GM21447 (cell line): ENCODE data around the gene KRT31.
"Not testable (repeated sequence)": the region's sequence is repeated elsewhere in the genome, so short reads cannot be mapped to it uniquely, and the experiment has no call there.

Experiments used
- ATAC-seq: cut with Tn5 transposase; IDR thresholded peaks from one replicate; pipeline ENCODE4 v1.9.1; 2021; ENCODE audit not compliant: unreplicated experiment

The KRT31 gene

DNA sequence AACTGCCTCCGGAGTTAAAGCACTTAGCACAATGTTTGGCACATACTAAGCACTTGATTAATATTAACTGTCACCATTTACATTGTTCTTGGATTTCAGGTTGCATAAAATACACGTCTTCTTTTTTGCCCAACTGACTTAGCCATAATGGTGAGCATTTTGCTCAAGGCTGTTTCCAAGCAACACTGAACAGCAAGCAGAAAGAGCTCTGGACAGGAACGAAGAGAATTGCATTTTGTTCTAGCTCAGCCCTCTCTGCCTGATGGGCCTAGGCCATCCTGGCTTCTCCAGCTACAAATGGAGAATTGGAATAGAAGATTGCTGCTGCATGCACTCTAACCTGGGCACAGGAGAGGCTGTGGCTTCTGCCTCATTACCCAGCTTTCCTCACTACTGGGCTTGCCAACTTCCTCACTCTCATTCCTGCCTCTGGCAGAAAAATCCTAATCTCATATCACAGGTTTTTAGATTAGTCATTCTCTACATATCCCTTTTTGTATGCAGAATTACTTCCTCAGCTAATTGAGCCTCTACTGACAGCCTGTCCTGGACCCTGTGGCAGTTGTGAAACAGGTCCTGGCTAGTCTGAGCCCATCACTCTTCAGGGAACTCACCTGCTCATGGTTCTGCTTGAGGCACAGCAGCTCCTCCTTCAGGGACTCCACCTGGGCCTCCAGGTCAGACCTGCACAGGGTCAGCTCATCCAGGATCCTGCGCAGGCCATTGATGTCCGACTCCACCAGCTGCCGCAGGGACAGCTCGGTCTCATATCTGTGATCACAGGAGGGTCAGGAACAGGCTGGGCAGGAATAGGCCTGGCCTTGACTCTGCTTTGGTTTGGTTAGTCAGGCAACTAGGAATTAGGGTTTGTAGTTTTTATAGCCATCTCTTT, 49.3 kb downstream of the KRT31 start:
- no peak for ATAC-seq

DNA sequence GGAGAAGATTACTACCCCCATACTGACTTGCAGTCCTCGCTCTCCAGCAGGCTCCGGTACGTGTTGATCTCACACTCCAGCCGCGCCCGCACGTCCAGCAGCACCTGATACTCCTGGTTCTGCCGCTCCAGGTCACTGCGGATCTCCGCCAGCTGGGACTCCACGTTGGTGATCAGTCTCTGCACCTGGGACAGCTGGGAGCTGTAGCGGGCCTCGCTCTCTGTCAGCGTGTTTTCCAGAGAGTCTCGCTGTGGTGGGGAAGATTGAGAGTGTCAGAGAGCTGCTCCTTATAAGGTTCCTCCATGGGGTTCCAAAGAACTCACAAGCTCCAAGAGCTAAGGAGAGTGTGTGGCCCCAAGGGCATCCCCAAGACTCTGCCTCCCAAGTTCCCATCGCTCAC, 51.0 kb downstream of the KRT31 start:
- not testable (repeated sequence) for ATAC-seq

DNA sequence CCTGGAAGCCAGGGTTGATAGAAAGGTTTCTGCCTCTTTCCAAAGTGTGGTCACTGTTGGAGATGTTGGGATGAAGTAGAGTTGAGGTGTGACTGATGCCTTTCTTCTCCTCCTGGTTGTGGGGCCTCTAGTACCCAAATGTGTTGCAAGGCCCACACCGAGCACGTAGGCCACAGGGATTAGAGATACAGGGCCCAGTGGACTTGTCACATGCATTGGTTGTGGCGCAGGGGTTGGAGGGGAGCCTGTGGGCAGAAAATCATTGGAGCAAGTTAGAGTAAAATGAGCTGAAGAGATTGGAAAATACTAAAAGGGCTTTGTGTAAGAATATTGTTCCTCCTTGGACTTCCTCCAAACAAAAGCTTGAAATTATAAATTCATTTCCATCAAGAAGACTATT, 51.4 kb downstream of the KRT31 start:
- ATAC-seq = no peak
